ENCODE measurements around the gene LRRC2.

DNA sequence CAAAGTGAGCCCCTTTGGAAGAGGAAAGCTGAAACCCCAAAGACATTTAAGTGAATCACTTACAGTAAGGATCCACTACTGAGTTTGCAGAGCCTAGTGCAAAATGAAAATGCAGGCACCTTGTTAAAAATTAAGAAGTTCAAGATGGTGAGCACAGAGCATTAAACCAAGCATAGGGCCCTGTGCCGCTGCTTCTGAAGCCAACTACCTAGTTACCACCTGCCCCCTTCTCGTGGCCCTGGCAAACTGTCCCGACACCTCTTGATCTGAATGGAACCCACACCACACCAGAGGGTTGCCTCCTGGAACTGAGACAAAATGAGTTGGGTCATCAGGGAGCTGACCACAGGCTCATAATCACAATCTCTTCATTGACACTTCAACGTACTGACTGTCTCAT is 25.6 kb downstream of the LRRC2 start:
- TF ChIP-seq CTCF (IDR thresholded peaks at IDR 0.05): no peak
- TF ChIP-seq POLR2AphosphoS5 (IDR thresholded peaks at IDR 0.05; ENCODE audit: low read depth, low read length): no peak
- TF ChIP-seq SIN3A (IDR thresholded peaks at IDR 0.05; ENCODE audit: borderline replicate concordance, insufficient read depth, low read depth, low read length): no peak
- no peak for TF ChIP-seq REST (IDR thresholded peaks at IDR 0.05; ENCODE audit: insufficient read depth in 1 of 2, low read depth in 2 of 2, low read length in 1 of 2)
- no peak for TF ChIP-seq TCF7L2 (IDR thresholded peaks at IDR 0.05; ENCODE audit: low read depth, low read length)

All from Panc1 (cell line).